Activated CD4-positive, alpha-beta T cell treated with anti-CD3 and anti-CD28 coated beads for 4 hours (primary cell): ENCODE results near the gene RAB36.

Source experiments
- DNase-seq, 2 donors: peaks; one replicate each; pipeline ENCODE4 v3.0.0-alpha.2; 2020

The RAB36 gene

GRCh38 chr22:23184100-23184763, 39.0 kb downstream of the RAB36 start:
- DNase-seq = no peak

- no peak for DNase-seq
These were observed 39.5 kb downstream of the RAB36 start for GRCh38 chr22:23184764-23185113.

GRCh38 chr22:23187211-23187610, 41.9 kb downstream of the RAB36 start:
- DNase-seq = no peak

GRCh38 chr22:23187871-23188700, 42.8 kb downstream of the RAB36 start:
- DNase-seq = no peak

- no peak for DNase-seq
These were observed 45.2 kb downstream of the RAB36 start for GRCh38 chr22:23190526-23190925.

- no peak for DNase-seq
These were observed 46.9 kb downstream of the RAB36 start for GRCh38 chr22:23192133-23192532.

- no peak for DNase-seq
These were observed 47.3 kb downstream of the RAB36 start for GRCh38 chr22:23192558-23192957.

- no peak for DNase-seq
These were observed 48.0 kb downstream of the RAB36 start for GRCh38 chr22:23193196-23193827.

GRCh38 chr22:23193882-23194281, 48.6 kb downstream of the RAB36 start:
- DNase-seq = no peak

GRCh38 chr22:23196165-23196564, 50.9 kb downstream of the RAB36 start:
- DNase-seq = no peak

- no peak for DNase-seq
These were observed 52.6 kb downstream of the RAB36 start for GRCh38 chr22:23197836-23198235.

GRCh38 chr22:23199159-23199558, 53.9 kb downstream of the RAB36 start:
- no peak for DNase-seq

GRCh38 chr22:23200898-23201297, 55.6 kb downstream of the RAB36 start:
- DNase-seq = no peak

GRCh38 chr22:23202812-23203451, 57.7 kb downstream of the RAB36 start:
- DNase-seq = no peak

GRCh38 chr22:23203452-23204124, 58.3 kb downstream of the RAB36 start:
- DNase-seq = no peak

GRCh38 chr22:23204125-23204488, 58.8 kb downstream of the RAB36 start:
- DNase-seq = no peak

- no peak for DNase-seq
These were observed 59.4 kb downstream of the RAB36 start for GRCh38 chr22:23204541-23205157.

GRCh38 chr22:23205339-23206049, 60.2 kb downstream of the RAB36 start:
- DNase-seq = no peak

GRCh38 chr22:23206915-23207314, 61.6 kb downstream of the RAB36 start:
- DNase-seq = no peak

GRCh38 chr22:23207729-23208393, 62.6 kb downstream of the RAB36 start:
- DNase-seq = no peak

- DNase-seq = no peak
These were observed 65.3 kb downstream of the RAB36 start for GRCh38 chr22:23210428-23211170.
